ENCODE measurements around the gene FUT1.
"Not testable (repeated sequence)": the region's sequence is repeated elsewhere in the genome, so short reads cannot be mapped to it uniquely, and the experiment has no call there.

The FUT1 gene

GRCh38 chr19:48768171-48768753, 15.8 kb upstream of the FUT1 start:
- DNase-seq: not testable (repeated sequence)

GRCh38 chr19:48765816-48766215, 13.4 kb upstream of the FUT1 start:
- DNase-seq: not testable (repeated sequence)

GRCh38 chr19:48760504-48761205, 8.2 kb upstream of the FUT1 start:
- DNase-seq: no peak

GRCh38 chr19:48757741-48758144, 5.3 kb upstream of the FUT1 start:
- DNase-seq: no peak

GRCh38 chr19:48757089-48757675, 4.7 kb upstream of the FUT1 start:
- no peak for DNase-seq

- no peak for DNase-seq
Measured at GRCh38 chr19:48756686-48757085, 4.2 kb upstream of the FUT1 start.

- DNase-seq: no peak
Measured at GRCh38 chr19:48756212-48756611, 3.8 kb upstream of the FUT1 start.

GRCh38 chr19:48755787-48756186, 3.3 kb upstream of the FUT1 start:
- DNase-seq: no peak

GRCh38 chr19:48755084-48755641, 2.7 kb upstream of the FUT1 start, which contains the start of gene FGF21:
Gene FGF21 (plus strand): TSS chr19:48755524. CDS start chr19:48756237, 713 bp downstream.
- DNase-seq: no peak

GRCh38 chr19:48751845-48752495, 471 bp downstream of the FUT1 start:
- peak; percentile 5 for DNase-seq

GRCh38 chr19:48750771-48751504, 1.5 kb downstream of the FUT1 start:
- DNase-seq: no peak

GRCh38 chr19:48750351-48750750, 2.1 kb downstream of the FUT1 start:
- DNase-seq: no peak

GRCh38 chr19:48749571-48750198, 2.8 kb downstream of the FUT1 start:
- DNase-seq: no peak

GRCh38 chr19:48746738-48747575, 5.5 kb downstream of the FUT1 start, which contains the start of gene IZUMO1:
Gene IZUMO1 (minus strand): TSS chr19:48746909. CDS start chr19:48745859, 1,050 bp downstream.
- DNase-seq: no peak

GRCh38 chr19:48746110-48746509, 6.3 kb downstream of the FUT1 start:
- no peak for DNase-seq

- DNase-seq: no peak
Measured at GRCh38 chr19:48745208-48745995, 7.0 kb downstream of the FUT1 start.

- DNase-seq: no peak
Measured at GRCh38 chr19:48742096-48742495, 10.3 kb downstream of the FUT1 start.

GRCh38 chr19:48741129-48741999, 11.1 kb downstream of the FUT1 start:
- DNase-seq: no peak

Data from GDM1 (cell line).